ENCODE data around the gene PAK6.

The PAK6 gene

DNA sequence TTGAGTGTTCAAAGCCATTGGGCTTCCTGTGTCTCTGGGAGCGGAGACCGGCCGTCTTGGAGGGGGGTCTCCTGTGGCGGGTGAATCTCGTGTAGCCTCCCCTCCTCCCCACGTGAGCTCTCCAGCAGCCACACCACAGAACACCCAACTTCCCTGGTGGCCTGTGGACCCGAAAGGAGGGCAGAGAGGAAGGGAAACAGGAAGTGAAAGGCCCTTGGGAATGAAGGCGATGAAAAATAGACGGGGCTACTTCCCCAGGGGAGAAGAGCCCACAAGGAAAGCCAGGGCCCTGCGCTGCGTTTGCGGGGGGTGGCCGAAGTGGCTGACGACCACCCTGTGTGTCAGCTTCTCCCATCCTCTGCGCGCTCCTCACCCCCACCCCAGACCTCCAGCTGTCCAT, 38.6 kb downstream of the PAK6 start:
- no peak overlapping the region for H3K27ac ChIP-seq (ENCODE audit: low read depth, low read length)
- H3K4me3 ChIP-seq (ENCODE audit: low read length): no peak overlapping the region
- no peak for DNase-seq
- WGBS (ENCODE audit: extremely low coverage, insufficient coverage, low lambda C conversion rate): no CpG with 5 or more reads among the region's 16 CpGs
- H2BK120ac ChIP-seq (ENCODE audit: low read depth, low read length): no peak overlapping the region
- no peaks in the 10 kb centered on the region for H3K79me2 ChIP-seq (ENCODE audit: control insufficient read depth, insufficient read depth, low read length)
- no peak overlapping the region for H3K56ac ChIP-seq (ENCODE audit: low read length)
- H4K8ac ChIP-seq (ENCODE audit: low read depth, low read length): no peak overlapping the region
- H3K4me1 ChIP-seq (ENCODE audit: control insufficient read depth, low read depth, low read length): peaks cover 4% of the 10 kb centered on the region
- no peaks in the 10 kb centered on the region for H3K36me3 ChIP-seq (ENCODE audit: control insufficient read depth, insufficient read depth, low read length)
- H3K9ac ChIP-seq (ENCODE audit: low read length): no peak overlapping the region
- H3K79me1 ChIP-seq (ENCODE audit: low read length): no peaks in the 10 kb centered on the region
- no peak overlapping the region for H3K4me2 ChIP-seq (ENCODE audit: low read length)
- H3K4ac ChIP-seq (ENCODE audit: low read depth, low read length): no peak overlapping the region
- H3K23ac ChIP-seq (ENCODE audit: low read length): no peak overlapping the region
- no peak overlapping the region for H2BK15ac ChIP-seq (replicated peaks; ENCODE audit: low read depth)
- H2BK5ac ChIP-seq (ENCODE audit: low read length): no peak overlapping the region
- no peak overlapping the region for H2AK5ac ChIP-seq (ENCODE audit: low read length)
- H3K18ac ChIP-seq (ENCODE audit: low read length): no peak overlapping the region
- peaks cover 12% of the 10 kb centered on the region for H3K27me3 ChIP-seq (ENCODE audit: insufficient read depth, low read length, poor library complexity)
- no peak overlapping the region for H4K5ac ChIP-seq (ENCODE audit: low read length)

DNA sequence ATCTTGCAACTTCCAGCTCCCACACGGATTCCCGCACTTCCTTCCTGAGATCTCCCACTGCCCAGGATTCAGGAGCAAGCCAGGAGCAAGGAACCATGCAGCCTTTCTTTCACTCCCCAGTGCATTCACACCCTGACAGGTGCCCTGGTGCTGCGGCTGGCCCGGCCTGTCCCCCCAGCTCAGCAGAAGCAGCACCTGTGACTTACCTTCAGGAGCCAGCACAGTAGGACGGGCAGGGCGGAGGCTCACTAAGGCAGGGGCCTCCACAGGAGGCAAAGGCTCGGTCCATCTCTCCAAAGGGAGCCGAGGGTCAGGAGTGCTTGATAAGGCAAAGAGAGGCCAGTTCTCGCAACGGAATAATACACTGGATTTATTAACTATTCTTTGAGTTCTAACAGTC, 39.2 kb downstream of the PAK6 start:
- Histone ChIP-seq H2BK120ac (ENCODE audit: low read depth, low read length) (no peak overlapping the region), H3K18ac (ENCODE audit: low read length) (no peak overlapping the region), H3K56ac (ENCODE audit: low read length) (no peak overlapping the region), H2BK15ac (replicated peaks; ENCODE audit: low read depth) (no peak overlapping the region), H4K5ac (ENCODE audit: low read length) (no peak overlapping the region), H3K79me2 (ENCODE audit: control insufficient read depth, insufficient read depth, low read length) (no peaks in the 10 kb centered on the region), H3K4ac (ENCODE audit: low read depth, low read length) (no peak overlapping the region), H3K36me3 (ENCODE audit: control insufficient read depth, insufficient read depth, low read length) (no peaks in the 10 kb centered on the region), H3K79me1 (ENCODE audit: low read length) (no peaks in the 10 kb centered on the region), H2BK5ac (ENCODE audit: low read length) (no peak overlapping the region), H3K27me3 (ENCODE audit: insufficient read depth, low read length, poor library complexity) (peaks cover 12% of the 10 kb centered on the region), H3K4me1 (ENCODE audit: control insufficient read depth, low read depth, low read length) (peaks cover 4% of the 10 kb centered on the region), H4K8ac (ENCODE audit: low read depth, low read length) (no peak overlapping the region), H3K27ac (ENCODE audit: low read depth, low read length) (no peak overlapping the region), H2AK5ac (ENCODE audit: low read length) (no peak overlapping the region), H3K9ac (ENCODE audit: low read length) (no peak overlapping the region), H3K4me3 (ENCODE audit: low read length) (no peak overlapping the region), H3K23ac (ENCODE audit: low read length) (no peak overlapping the region), H3K4me2 (ENCODE audit: low read length) (no peak overlapping the region)
- no CpG with 5 or more reads among the region's 10 CpGs for WGBS (ENCODE audit: extremely low coverage, insufficient coverage, low lambda C conversion rate)
- no peak for DNase-seq

DNA sequence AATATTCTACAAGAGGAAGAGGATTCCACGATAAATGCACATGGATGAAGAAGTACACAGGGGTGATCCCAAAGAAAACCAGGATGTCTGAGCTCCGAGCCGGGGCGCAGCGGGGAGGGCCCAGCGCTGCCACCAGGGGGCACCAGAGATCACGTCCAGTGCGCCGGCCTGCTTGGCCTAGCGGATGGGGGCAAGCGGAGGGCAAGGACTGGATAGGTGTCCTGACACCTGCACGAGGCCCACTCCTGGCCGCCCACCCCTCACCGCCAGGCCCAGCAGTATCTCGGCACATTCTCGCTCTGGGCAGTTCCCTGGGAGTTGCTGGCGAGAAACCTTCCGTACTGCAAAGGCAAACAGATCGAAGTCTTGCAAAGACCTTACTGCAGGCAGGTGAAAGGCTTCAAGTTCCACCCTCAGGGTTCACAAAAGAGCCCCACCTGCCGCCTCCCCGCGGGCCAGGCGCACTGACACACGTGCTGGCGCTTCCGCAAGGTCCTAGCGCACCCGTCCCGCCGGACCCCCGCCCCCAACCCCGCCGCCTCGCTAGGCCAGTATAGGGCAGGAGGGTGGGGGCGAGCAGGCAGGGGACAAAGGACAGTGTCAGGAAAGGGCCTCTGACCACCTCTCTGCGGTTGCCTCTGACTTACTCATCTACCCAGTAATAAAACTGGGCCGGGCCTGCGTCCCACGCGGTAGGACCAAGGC, 40.7 kb downstream of the PAK6 start:
- H3K79me2 ChIP-seq (ENCODE audit: control insufficient read depth, insufficient read depth, low read length): no peaks in the 10 kb centered on the region
- no peak overlapping the region for H3K4ac ChIP-seq (ENCODE audit: low read depth, low read length)
- H3K9ac ChIP-seq (ENCODE audit: low read length): no peak overlapping the region
- no peak overlapping the region for H3K23ac ChIP-seq (ENCODE audit: low read length)
- peaks cover 21% of the 10 kb centered on the region for H3K27me3 ChIP-seq (ENCODE audit: insufficient read depth, low read length, poor library complexity)
- H3K36me3 ChIP-seq (ENCODE audit: control insufficient read depth, insufficient read depth, low read length): no peaks in the 10 kb centered on the region
- H2BK120ac ChIP-seq (ENCODE audit: low read depth, low read length): no peak overlapping the region
- no peak overlapping the region for H2BK15ac ChIP-seq (replicated peaks; ENCODE audit: low read depth)
- H4K8ac ChIP-seq (ENCODE audit: low read depth, low read length): no peak overlapping the region
- DNase-seq: peak; percentile 78
- H3K4me2 ChIP-seq (ENCODE audit: low read length): no peak overlapping the region
- no peak overlapping the region for H3K56ac ChIP-seq (ENCODE audit: low read length)
- H4K5ac ChIP-seq (ENCODE audit: low read length): no peak overlapping the region
- no peak overlapping the region for H3K18ac ChIP-seq (ENCODE audit: low read length)
- H3K4me3 ChIP-seq (ENCODE audit: low read length): no peak overlapping the region
- H2AK5ac ChIP-seq (ENCODE audit: low read length): no peak overlapping the region
- no peak overlapping the region for H3K27ac ChIP-seq (ENCODE audit: low read depth, low read length)
- H3K79me1 ChIP-seq (ENCODE audit: low read length): no peaks in the 10 kb centered on the region
- peaks cover 4% of the 10 kb centered on the region for H3K4me1 ChIP-seq (ENCODE audit: control insufficient read depth, low read depth, low read length)
- no peak overlapping the region for H2BK5ac ChIP-seq (ENCODE audit: low read length)
- no CpG with 5 or more reads among the region's 40 CpGs for WGBS (ENCODE audit: extremely low coverage, insufficient coverage, low lambda C conversion rate)

DNA sequence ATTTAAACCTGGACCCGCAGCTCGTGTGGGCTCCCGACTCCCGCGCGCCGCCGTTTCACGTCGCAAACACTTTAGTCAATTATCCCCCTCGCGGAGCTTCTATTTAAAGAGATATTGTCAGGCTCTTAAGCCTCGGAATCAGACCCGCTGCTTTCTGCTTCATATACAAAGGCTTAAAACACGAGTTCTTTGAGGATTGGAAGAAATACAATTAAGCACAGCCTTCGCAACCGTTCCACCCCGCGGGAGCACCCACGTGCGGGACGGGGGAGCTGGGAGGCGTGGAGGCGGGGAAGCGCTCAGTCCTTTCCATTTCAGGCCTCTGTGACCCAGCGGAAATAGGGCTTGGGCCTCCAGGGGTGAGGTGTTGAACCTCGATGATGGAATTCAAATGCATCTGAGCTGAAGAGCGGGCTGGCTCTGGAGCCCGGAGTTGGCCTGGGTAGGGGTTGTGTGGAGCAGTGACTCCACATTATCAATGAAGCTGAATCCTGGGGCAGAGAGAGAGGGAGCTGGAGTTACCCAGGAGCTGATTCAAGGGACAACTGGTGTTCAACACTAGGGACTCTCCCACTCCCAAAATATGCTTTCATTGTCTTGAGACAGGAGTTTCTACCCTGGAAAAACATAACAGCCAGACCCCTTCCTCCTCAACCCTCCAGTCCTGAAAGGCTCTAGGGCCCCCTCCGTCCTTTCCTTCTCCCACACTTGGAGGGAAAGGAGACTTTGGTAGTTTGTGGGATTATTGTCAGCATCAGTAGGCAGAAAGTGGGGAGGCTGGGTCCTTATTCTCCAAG, 41.6 kb downstream of the PAK6 start:
- no CpG with 5 or more reads among the region's 30 CpGs for WGBS (ENCODE audit: extremely low coverage, insufficient coverage, low lambda C conversion rate)
- DNase-seq: peak; percentile 69
- H2AK5ac ChIP-seq (ENCODE audit: low read length): no peak overlapping the region
- no peak overlapping the region for H3K18ac ChIP-seq (ENCODE audit: low read length)
- no peaks in the 10 kb centered on the region for H3K79me1 ChIP-seq (ENCODE audit: low read length)
- no peak overlapping the region for H3K4me3 ChIP-seq (ENCODE audit: low read length)
- H2BK15ac ChIP-seq (replicated peaks; ENCODE audit: low read depth): no peak overlapping the region
- peak overlapping the region; percentile 62 for H3K56ac ChIP-seq (ENCODE audit: low read length)
- no peaks in the 10 kb centered on the region for H3K79me2 ChIP-seq (ENCODE audit: control insufficient read depth, insufficient read depth, low read length)
- no peak overlapping the region for H4K5ac ChIP-seq (ENCODE audit: low read length)
- H3K23ac ChIP-seq (ENCODE audit: low read length): no peak overlapping the region
- no peak overlapping the region for H2BK5ac ChIP-seq (ENCODE audit: low read length)
- H3K9ac ChIP-seq (ENCODE audit: low read length): no peak overlapping the region
- H4K8ac ChIP-seq (ENCODE audit: low read depth, low read length): no peak overlapping the region
- no peak overlapping the region for H2BK120ac ChIP-seq (ENCODE audit: low read depth, low read length)
- H3K27ac ChIP-seq (ENCODE audit: low read depth, low read length): no peak overlapping the region
- no peak overlapping the region for H3K4me2 ChIP-seq (ENCODE audit: low read length)
- peaks cover 21% of the 10 kb centered on the region for H3K27me3 ChIP-seq (ENCODE audit: insufficient read depth, low read length, poor library complexity)
- no peaks in the 10 kb centered on the region for H3K36me3 ChIP-seq (ENCODE audit: control insufficient read depth, insufficient read depth, low read length)
- H3K4ac ChIP-seq (ENCODE audit: low read depth, low read length): no peak overlapping the region
- peaks cover 7% of the 10 kb centered on the region for H3K4me1 ChIP-seq (ENCODE audit: control insufficient read depth, low read depth, low read length)

DNA sequence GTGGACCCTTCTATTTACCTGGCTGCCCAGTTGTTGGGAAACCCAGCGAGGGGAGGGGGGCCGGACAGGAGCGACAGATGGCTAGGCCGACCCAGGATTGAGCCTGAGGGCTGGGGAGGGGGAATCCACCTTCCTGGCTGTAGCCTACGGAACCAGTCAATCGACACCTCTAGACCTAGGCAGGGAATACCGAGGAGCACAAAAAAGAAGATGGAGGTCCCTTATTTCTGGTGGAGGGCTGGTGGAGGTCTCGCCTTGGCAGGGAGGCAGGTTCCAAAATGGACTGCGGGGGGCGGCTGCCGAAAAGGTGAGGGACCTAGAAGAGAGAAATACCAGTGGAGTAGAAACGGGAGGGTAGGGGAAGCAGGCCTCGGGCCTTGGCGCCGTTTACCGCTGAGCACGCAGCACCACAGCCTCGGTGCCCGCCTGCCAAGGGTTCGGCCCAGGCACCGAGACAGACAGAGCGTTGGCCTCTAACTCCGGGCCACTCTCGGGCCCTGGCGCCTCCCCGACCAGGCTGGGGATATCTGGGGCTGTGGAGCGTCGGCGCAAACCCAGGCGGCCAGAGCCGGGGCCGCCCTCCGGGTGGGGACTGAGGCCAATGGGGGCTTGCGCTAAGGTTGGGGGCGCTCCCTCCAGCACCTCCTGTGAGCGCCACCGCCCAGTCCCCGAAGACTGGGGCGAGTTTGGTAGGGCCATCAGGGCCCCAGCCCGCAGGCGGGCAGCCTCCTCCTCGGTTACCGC, 42.4 kb downstream of the PAK6 start:
- DNase-seq: peak; percentile 62
- H4K8ac ChIP-seq (ENCODE audit: low read depth, low read length): no peak overlapping the region
- peak overlapping the region; percentile 8 for H3K9ac ChIP-seq (ENCODE audit: low read length)
- H4K5ac ChIP-seq (ENCODE audit: low read length): no peak overlapping the region
- H3K4me2 ChIP-seq (ENCODE audit: low read length): peak overlapping the region; percentile 15
- no peaks in the 10 kb centered on the region for H3K79me1 ChIP-seq (ENCODE audit: low read length)
- no peak overlapping the region for H2BK15ac ChIP-seq (replicated peaks; ENCODE audit: low read depth)
- H3K27me3 ChIP-seq (ENCODE audit: insufficient read depth, low read length, poor library complexity): peaks cover 21% of the 10 kb centered on the region
- no peak overlapping the region for H3K4me3 ChIP-seq (ENCODE audit: low read length)
- H3K36me3 ChIP-seq (ENCODE audit: control insufficient read depth, insufficient read depth, low read length): no peaks in the 10 kb centered on the region
- H3K18ac ChIP-seq (ENCODE audit: low read length): no peak overlapping the region
- H3K27ac ChIP-seq (ENCODE audit: low read depth, low read length): no peak overlapping the region
- WGBS (ENCODE audit: extremely low coverage, insufficient coverage, low lambda C conversion rate): no CpG with 5 or more reads among the region's 43 CpGs
- no peak overlapping the region for H2BK120ac ChIP-seq (ENCODE audit: low read depth, low read length)
- no peak overlapping the region for H3K4ac ChIP-seq (ENCODE audit: low read depth, low read length)
- H2BK5ac ChIP-seq (ENCODE audit: low read length): no peak overlapping the region
- peak overlapping the region; percentile 76 for H3K56ac ChIP-seq (ENCODE audit: low read length)
- H3K4me1 ChIP-seq (ENCODE audit: control insufficient read depth, low read depth, low read length): peaks cover 15% of the 10 kb centered on the region
- no peak overlapping the region for H2AK5ac ChIP-seq (ENCODE audit: low read length)
- H3K23ac ChIP-seq (ENCODE audit: low read length): no peak overlapping the region
- no peaks in the 10 kb centered on the region for H3K79me2 ChIP-seq (ENCODE audit: control insufficient read depth, insufficient read depth, low read length)

Measured in mesendoderm (in vitro differentiated cells).